ENCODE measurements around the gene PTPRM. TPM values are rescaled to one million over a fixed set of nuclear protein-coding genes. Genes with fewer than 3 reads are reported as not detected.

The PTPRM gene
- total and polyA plus RNA-seq, 4 donors: 9.2 to 23.0 (median 12.7) TPM

DNA sequence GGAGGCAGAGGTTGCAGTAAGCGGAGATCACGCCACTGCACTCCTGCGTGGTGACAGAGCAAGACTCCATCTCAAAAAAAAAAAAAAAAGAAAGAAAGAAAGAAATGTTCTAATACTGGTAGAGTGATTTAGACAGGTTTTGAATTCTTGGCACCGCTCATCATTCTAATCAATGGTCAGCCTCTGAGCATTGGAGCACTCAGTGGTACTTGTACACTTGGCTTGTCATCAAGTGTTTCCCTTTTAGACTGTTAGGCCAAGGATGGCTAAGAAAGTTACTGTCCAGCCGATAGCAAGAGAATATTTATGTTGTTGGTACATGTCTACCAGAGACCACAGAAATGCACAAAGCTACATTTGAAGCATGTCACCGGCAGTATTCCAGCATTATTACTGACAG lies 598.0 kb downstream of the PTPRM start:
- H3K4me1 ChIP-seq (ENCODE audit: control insufficient read depth in 4 of 4, insufficient read depth in 4 of 4, low read length in 3 of 4): no peaks in the 10 kb centered on the region
- H3K4me3 ChIP-seq (ENCODE audit: low read depth in 1 of 3, low read length in 3 of 3): no peak overlapping the region
- H3K27me3 ChIP-seq (ENCODE audit: control insufficient read depth in 4 of 4, insufficient read depth in 4 of 4, low read length in 3 of 4): no peaks in the 10 kb centered on the region
- no peaks in the 10 kb centered on the region for H3K36me3 ChIP-seq (ENCODE audit: control insufficient read depth in 4 of 4, insufficient read depth in 3 of 4, low read depth in 1 of 4, low read length in 3 of 4)
- H3K9me3 ChIP-seq (ENCODE audit: control insufficient read depth in 4 of 4, low read length in 3 of 4): no peaks in the 10 kb centered on the region
- TF ChIP-seq, protein P1, sequence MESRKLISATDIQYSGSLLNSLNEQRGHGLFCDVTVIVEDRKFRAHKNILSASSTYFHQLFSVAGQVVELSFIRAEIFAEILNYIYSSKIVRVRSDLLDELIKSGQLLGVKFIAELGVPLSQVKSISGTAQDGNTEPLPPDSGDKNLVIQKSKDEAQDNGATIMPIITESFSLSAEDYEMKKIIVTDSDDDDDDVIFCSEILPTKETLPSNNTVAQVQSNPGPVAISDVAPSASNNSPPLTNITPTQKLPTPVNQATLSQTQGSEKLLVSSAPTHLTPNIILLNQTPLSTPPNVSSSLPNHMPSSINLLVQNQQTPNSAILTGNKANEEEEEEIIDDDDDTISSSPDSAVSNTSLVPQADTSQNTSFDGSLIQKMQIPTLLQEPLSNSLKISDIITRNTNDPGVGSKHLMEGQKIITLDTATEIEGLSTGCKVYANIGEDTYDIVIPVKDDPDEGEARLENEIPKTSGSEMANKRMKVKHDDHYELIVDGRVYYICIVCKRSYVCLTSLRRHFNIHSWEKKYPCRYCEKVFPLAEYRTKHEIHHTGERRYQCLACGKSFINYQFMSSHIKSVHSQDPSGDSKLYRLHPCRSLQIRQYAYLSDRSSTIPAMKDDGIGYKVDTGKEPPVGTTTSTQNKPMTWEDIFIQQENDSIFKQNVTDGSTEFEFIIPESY (IDR thresholded peaks at IDR 0.05): no peak
- TF ChIP-seq HNF4G (IDR thresholded peaks at IDR 0.05): no peak
- TF ChIP-seq GABPA (IDR thresholded peaks at IDR 0.05 in 1 of 2, conservative IDR thresholded peaks at IDR 0.05 in 1 of 2): no peak
- TF ChIP-seq, protein P2, sequence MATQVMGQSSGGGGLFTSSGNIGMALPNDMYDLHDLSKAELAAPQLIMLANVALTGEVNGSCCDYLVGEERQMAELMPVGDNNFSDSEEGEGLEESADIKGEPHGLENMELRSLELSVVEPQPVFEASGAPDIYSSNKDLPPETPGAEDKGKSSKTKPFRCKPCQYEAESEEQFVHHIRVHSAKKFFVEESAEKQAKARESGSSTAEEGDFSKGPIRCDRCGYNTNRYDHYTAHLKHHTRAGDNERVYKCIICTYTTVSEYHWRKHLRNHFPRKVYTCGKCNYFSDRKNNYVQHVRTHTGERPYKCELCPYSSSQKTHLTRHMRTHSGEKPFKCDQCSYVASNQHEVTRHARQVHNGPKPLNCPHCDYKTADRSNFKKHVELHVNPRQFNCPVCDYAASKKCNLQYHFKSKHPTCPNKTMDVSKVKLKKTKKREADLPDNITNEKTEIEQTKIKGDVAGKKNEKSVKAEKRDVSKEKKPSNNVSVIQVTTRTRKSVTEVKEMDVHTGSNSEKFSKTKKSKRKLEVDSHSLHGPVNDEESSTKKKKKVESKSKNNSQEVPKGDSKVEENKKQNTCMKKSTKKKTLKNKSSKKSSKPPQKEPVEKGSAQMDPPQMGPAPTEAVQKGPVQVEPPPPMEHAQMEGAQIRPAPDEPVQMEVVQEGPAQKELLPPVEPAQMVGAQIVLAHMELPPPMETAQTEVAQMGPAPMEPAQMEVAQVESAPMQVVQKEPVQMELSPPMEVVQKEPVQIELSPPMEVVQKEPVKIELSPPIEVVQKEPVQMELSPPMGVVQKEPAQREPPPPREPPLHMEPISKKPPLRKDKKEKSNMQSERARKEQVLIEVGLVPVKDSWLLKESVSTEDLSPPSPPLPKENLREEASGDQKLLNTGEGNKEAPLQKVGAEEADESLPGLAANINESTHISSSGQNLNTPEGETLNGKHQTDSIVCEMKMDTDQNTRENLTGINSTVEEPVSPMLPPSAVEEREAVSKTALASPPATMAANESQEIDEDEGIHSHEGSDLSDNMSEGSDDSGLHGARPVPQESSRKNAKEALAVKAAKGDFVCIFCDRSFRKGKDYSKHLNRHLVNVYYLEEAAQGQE (IDR thresholded peaks at IDR 0.05): no peak
- TF ChIP-seq, protein P3, sequence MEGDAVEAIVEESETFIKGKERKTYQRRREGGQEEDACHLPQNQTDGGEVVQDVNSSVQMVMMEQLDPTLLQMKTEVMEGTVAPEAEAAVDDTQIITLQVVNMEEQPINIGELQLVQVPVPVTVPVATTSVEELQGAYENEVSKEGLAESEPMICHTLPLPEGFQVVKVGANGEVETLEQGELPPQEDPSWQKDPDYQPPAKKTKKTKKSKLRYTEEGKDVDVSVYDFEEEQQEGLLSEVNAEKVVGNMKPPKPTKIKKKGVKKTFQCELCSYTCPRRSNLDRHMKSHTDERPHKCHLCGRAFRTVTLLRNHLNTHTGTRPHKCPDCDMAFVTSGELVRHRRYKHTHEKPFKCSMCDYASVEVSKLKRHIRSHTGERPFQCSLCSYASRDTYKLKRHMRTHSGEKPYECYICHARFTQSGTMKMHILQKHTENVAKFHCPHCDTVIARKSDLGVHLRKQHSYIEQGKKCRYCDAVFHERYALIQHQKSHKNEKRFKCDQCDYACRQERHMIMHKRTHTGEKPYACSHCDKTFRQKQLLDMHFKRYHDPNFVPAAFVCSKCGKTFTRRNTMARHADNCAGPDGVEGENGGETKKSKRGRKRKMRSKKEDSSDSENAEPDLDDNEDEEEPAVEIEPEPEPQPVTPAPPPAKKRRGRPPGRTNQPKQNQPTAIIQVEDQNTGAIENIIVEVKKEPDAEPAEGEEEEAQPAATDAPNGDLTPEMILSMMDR (IDR thresholded peaks at IDR 0.05; ENCODE audit: low read depth, low read length, missing input control): no peak
- no peak for TF ChIP-seq RXRA (IDR thresholded peaks at IDR 0.05)
- TF ChIP-seq, protein P4, sequence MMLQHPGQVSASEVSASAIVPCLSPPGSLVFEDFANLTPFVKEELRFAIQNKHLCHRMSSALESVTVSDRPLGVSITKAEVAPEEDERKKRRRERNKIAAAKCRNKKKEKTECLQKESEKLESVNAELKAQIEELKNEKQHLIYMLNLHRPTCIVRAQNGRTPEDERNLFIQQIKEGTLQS (IDR thresholded peaks at IDR 0.05): no peak
- DNase-seq (ENCODE audit: low spot score): no peak
- H3K27ac ChIP-seq (ENCODE audit: low read depth in 1 of 2, low read length in 2 of 2): no peak overlapping the region
- 98% methylated on average over 6 of the region's 6 CpGs for WGBS
- no peak overlapping the region for H3K9ac ChIP-seq (ENCODE audit: low read depth in 1 of 2, low read length in 2 of 2)

DNA sequence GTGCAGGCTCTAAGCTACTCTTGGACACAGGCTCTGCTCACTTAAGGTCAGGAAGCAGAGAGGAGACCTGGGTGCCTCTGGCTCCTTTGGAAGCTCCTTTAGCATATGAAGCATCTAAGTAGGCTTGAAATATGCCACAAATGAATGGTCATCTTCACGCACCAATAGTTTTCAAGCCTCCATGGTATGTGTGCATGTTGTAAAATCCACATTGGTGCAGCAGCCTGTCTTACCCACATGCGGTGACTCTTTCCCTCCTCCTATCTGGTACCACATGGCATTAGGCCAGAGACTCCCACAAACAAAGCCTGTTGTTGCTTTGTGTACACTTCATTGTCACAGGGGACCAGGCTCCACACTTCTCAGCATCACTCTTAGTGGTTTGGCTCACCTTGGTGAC lies 599.9 kb downstream of the PTPRM start:
- H3K27ac ChIP-seq (ENCODE audit: low read depth in 1 of 2, low read length in 2 of 2): no peak overlapping the region
- no peaks in the 10 kb centered on the region for H3K4me1 ChIP-seq (ENCODE audit: control insufficient read depth in 4 of 4, insufficient read depth in 4 of 4, low read length in 3 of 4)
- no peak overlapping the region for H3K9ac ChIP-seq (ENCODE audit: low read depth in 1 of 2, low read length in 2 of 2)
- no peaks in the 10 kb centered on the region for H3K36me3 ChIP-seq (ENCODE audit: control insufficient read depth in 4 of 4, insufficient read depth in 3 of 4, low read depth in 1 of 4, low read length in 3 of 4)
- no peaks in the 10 kb centered on the region for H3K9me3 ChIP-seq (ENCODE audit: control insufficient read depth in 4 of 4, low read length in 3 of 4)
- no peak for DNase-seq (ENCODE audit: low spot score)
- H3K4me3 ChIP-seq (ENCODE audit: low read depth in 1 of 3, low read length in 3 of 3): no peak overlapping the region
- H3K27me3 ChIP-seq (ENCODE audit: control insufficient read depth in 4 of 4, insufficient read depth in 4 of 4, low read length in 3 of 4): no peaks in the 10 kb centered on the region
- WGBS: 94% methylated on average over 2 of the region's 2 CpGs
- no peak for TF ChIP-seq RAD21 (IDR thresholded peaks at IDR 0.05)
- TF ChIP-seq TAF1 (conservative IDR thresholded peaks at IDR 0.05): no peak
- TF ChIP-seq, protein P3 (IDR thresholded peaks at IDR 0.05; ENCODE audit: low read depth, low read length, missing input control): no peak
- TF ChIP-seq YY1 (IDR thresholded peaks at IDR 0.05): no peak
- TF ChIP-seq, protein P2 (IDR thresholded peaks at IDR 0.05): no peak
- TF ChIP-seq HNF4G (IDR thresholded peaks at IDR 0.05): no peak
- TF ChIP-seq HNF4A (conservative IDR thresholded peaks at IDR 0.05): no peak
- TF ChIP-seq NR2F2 (IDR thresholded peaks at IDR 0.05): no peak
- TF ChIP-seq FOXA1 (IDR thresholded peaks at IDR 0.05): no peak
- no peak for TF ChIP-seq EGR1 (IDR thresholded peaks at IDR 0.05; ENCODE audit: low read depth in 2 of 2)
